Activated CD8-positive, alpha-beta memory T cell treated with anti-CD3 and anti-CD28 coated beads for 36 hours (primary cell): Measurements from ENCODE around the gene MAP7D3. TPM values are rescaled to one million over a fixed set of nuclear protein-coding genes. Genes with fewer than 3 reads are reported as not detected.

ENCODE experiments used
- total RNA-seq, 2 experiments: library from RNA; stranded (reverse); gene quantifications; one replicate each; pipeline ENCODE4 v1.2.3, GENCODE V29; 2021

MAP7D3 gene
- total RNA-seq, 2 experiments from 2014 or later = 19.5 to 21.6 TPM

Other genes with a start within 250 kb of the MAP7D3 start
- 10 to 100 TPM; 17.8 to 18.2 TPM for gene FHL1, start 103.9 kb downstream of the MAP7D3 start, total RNA-seq
- not detected for gene ADGRG4, start 49.6 kb upstream of the MAP7D3 start, total RNA-seq
- not detected for gene BRS3, start 236.5 kb upstream of the MAP7D3 start, total RNA-seq
- gene HTATSF1, start 246.2 kb upstream of the MAP7D3 start, total RNA-seq = 10 to 100 TPM; 43.6 to 44.5 TPM